HepG2 (cell line): ENCODE data around the gene CCDC70. TPM values are rescaled to one million over a fixed set of nuclear protein-coding genes. Genes with fewer than 3 reads are reported as not detected.

Experiments used
- ATF7-NPFF ChIP-seq: sonication (generic); formaldehyde crosslinking; IDR thresholded peaks from 2 replicates; pipeline ENCODE4 v1.8.1; 2023; ENCODE audit warnings: mild to moderate bottlenecking, low read depth, missing genetic modification reagents, moderate library complexity
- CHD4 ChIP-seq: fragments of 200-600 bp; sonication (generic); IDR thresholded peaks from 2 replicates; pipeline ENCODE4 v1.7.0; 2017; ENCODE audit warnings: mild to moderate bottlenecking, low read length, borderline replicate concordance
- GLI4 ChIP-seq: sonication (generic); formaldehyde crosslinking; IDR thresholded peaks from 2 replicates; pipeline ENCODE4 v1.5.1; 2020; ENCODE audit warnings: missing genetic modification reagents, mild to moderate bottlenecking, moderate library complexity, borderline replicate concordance
- KDM6A ChIP-seq: IDR thresholded peaks from 2 replicates; pipeline ENCODE4 v1.6.1; 2016; ENCODE audit warnings: low read depth
- KLF16 ChIP-seq, 2 experiments: sonication (generic) in 1 of 2; formaldehyde crosslinking in 1 of 2; IDR thresholded peaks; 2 replicates each; pipeline versions ENCODE4 v1.6.1 to v1.8.0; 2016 to 2023; ENCODE audit warnings: missing genetic modification reagents in 2 of 2, missing compliant biosample characterization in 1 of 2
- MXI1 ChIP-seq: IDR thresholded peaks from 3 replicates; pipeline ENCODE4 v1.6.1; 2012; ENCODE audit warnings: low read depth, low read length, inconsistent platforms, borderline replicate concordance
- NFIC ChIP-seq: IDR thresholded peaks from 2 replicates; pipeline ENCODE4 v1.6.1; 2012; ENCODE audit warnings: mild to moderate bottlenecking, low read length, inconsistent platforms
- PPARG ChIP-seq: conservative IDR thresholded peaks from 2 replicates; pipeline ENCODE4 v1.6.1; 2016; ENCODE audit warnings: missing biosample characterization, missing genetic modification reagents
- SIX1 ChIP-seq: sonication (generic); formaldehyde crosslinking; IDR thresholded peaks from 2 replicates; pipeline ENCODE4 v1.4.0; 2020; ENCODE audit warnings: missing genetic modification reagents, borderline replicate concordance
- TOPORS ChIP-seq: sonication (generic); formaldehyde crosslinking; IDR thresholded peaks from 2 replicates; pipeline ENCODE4 v1.8.0; 2023; ENCODE audit warnings: mild to moderate bottlenecking, missing genetic modification reagents
- XBP1 ChIP-seq: sonication (generic); formaldehyde crosslinking; IDR thresholded peaks from 2 replicates; pipeline ENCODE4 v1.5.0; 2020; ENCODE audit warnings: missing genetic modification reagents
- ZNF264 ChIP-seq: sonication (generic); formaldehyde crosslinking; IDR thresholded peaks from 2 replicates; pipeline ENCODE4 v1.4.0; 2020; ENCODE audit warnings: missing genetic modification reagents
- ZNF317 ChIP-seq: sonication (generic); formaldehyde crosslinking; IDR thresholded peaks from 2 replicates; pipeline ENCODE4 v1.5.0; 2020; ENCODE audit warnings: mild to moderate bottlenecking, missing genetic modification reagents
- ZNF501 ChIP-seq: sonication (generic); formaldehyde crosslinking; IDR thresholded peaks from 2 replicates; pipeline ENCODE4 v1.5.1; 2020; ENCODE audit warnings: mild to moderate bottlenecking, moderate library complexity, missing genetic modification reagents
- ZNF619 ChIP-seq: sonication (generic); formaldehyde crosslinking; IDR thresholded peaks from 2 replicates; pipeline ENCODE4 v1.4.0; 2020; ENCODE audit warnings: mild to moderate bottlenecking, missing genetic modification reagents
- ZNF878 ChIP-seq: sonication (generic); formaldehyde crosslinking; IDR thresholded peaks from 2 replicates; pipeline ENCODE4 v1.8.1; 2023; ENCODE audit warnings: mild to moderate bottlenecking, missing genetic modification reagents, moderate library complexity
- ZSCAN12 ChIP-seq: sonication (generic); formaldehyde crosslinking; IDR thresholded peaks from 2 replicates; pipeline ENCODE4 v1.9.0; 2021; ENCODE audit warnings: mild to moderate bottlenecking, missing genetic modification reagents
- ZSCAN21 ChIP-seq: sonication (generic); formaldehyde crosslinking; IDR thresholded peaks from 2 replicates; pipeline ENCODE4 v1.8.0; 2022; ENCODE audit warnings: mild to moderate bottlenecking, missing genetic modification reagents, moderate library complexity, borderline replicate concordance
- polyA plus RNA-seq, 8 experiments: library from polyadenylated mRNA; depleted of rRNA in 3 of 8; stranded (reverse) in 7 of 8; unstranded in 1 of 8; fragments of >200 nt; fragmentation: Illumina TruSeq in 4 of 8; extraction: Trizol in 4 of 8; gene quantifications; 2 replicates each; pipeline versions ENCODE4 v1.2.1 to v1.2.3, GENCODE V29; 2011 to 2016; ENCODE audit warnings: low read depth in 4 of 8, missing spikeins in 1 of 8, mixed read lengths in 1 of 8; ENCODE audit not compliant: insufficient read depth in 1 of 8
- total RNA-seq, 5 experiments: library from RNA; depleted of rRNA; stranded (reverse); fragments of >200 nt; fragmentation: Illumina TruSeq; extraction: Trizol; gene quantifications; 2 replicates each; pipeline ENCODE4 v1.2.3, GENCODE V29; 2016; ENCODE audit warnings: low read depth in 1 of 5
- TF ChIP-seq, protein P1 (sequence below): sonication (generic); formaldehyde crosslinking; IDR thresholded peaks from 2 replicates; pipeline ENCODE4 v1.4.0; 2020; ENCODE audit warnings: mild to moderate bottlenecking, missing genetic modification reagents, borderline replicate concordance
- TF ChIP-seq, protein P2 (sequence below): sonication (generic); formaldehyde crosslinking; IDR thresholded peaks from 2 replicates; pipeline ENCODE4 v1.8.0; 2022; ENCODE audit warnings: mild to moderate bottlenecking, missing genetic modification reagents
- TF ChIP-seq, protein P3 (sequence below): sonication (generic); formaldehyde crosslinking; IDR thresholded peaks from 2 replicates; pipeline ENCODE4 v1.5.0; 2020; ENCODE audit warnings: missing genetic modification reagents, mild to moderate bottlenecking, borderline replicate concordance
- TF ChIP-seq, protein P4 (sequence below): sonication (generic); formaldehyde crosslinking; IDR thresholded peaks from 2 replicates; pipeline ENCODE4 v1.4.0; 2020; ENCODE audit warnings: mild to moderate bottlenecking, missing genetic modification reagents, borderline replicate concordance

The CCDC70 gene
- total and polyA plus RNA-seq, 2 of the 13 experiments (the other 11 are each of a cell fraction or from before 2014, with no cell fraction given): 0.13 TPM; not detected in 1

DNA sequence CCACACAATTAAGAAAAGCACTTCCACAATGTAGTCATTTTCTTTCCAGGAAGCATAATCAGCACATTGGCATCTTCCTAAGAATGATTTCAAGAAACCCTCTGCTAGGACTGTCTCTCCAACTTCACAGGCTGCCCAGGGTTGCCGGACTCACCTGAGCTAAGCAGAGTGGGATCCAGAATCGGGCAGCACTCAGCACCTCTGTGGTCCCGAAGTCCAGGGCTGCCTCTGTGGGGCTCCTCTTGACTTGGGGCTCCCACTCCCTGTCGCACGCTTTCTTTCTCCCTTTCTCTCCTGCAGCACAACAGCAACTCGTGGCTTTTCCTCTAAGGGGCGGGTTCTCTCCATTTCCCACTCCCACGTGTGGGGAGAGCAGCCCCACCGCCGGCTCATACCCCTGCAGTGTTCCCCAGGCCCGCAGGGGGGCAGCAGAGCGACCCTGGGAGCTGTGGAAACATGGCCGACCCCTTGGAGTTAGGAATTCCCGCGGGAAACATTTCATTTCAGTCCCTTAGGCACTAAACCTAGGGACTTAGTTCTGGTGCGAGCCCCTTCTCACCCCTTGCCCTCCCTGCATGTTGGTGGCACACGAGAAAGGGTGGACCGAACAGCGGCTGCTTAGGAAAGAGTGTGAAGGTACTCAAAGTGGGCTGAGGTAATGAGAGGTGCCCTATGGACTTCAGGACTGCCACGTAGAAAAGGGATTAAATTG lies 16.8 kb upstream of the CCDC70 start, which contains the start of gene TMEM272 (continued):
- no peak for TF ChIP-seq KDM6A (CRISPR knock-in tag)
- TF ChIP-seq, protein P1, sequence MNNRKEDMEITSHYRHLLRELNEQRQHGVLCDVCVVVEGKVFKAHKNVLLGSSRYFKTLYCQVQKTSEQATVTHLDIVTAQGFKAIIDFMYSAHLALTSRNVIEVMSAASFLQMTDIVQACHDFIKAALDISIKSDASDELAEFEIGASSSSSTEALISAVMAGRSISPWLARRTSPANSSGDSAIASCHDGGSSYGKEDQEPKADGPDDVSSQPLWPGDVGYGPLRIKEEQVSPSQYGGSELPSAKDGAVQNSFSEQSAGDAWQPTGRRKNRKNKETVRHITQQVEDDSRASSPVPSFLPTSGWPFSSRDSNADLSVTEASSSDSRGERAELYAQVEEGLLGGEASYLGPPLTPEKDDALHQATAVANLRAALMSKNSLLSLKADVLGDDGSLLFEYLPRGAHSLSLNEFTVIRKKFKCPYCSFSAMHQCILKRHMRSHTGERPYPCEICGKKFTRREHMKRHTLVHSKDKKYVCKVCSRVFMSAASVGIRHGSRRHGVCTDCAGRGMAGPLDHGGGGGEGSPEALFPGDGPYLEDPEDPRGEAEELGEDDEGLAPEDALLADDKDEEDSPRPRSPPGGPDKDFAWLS (CRISPR knock-in tag): no peak
- no peak for TF ChIP-seq XBP1 (CRISPR knock-in tag)
- TF ChIP-seq ZSCAN21 (CRISPR knock-in tag): no peak
- no peak for TF ChIP-seq ATF7-NPFF (CRISPR knock-in tag)
- no peak for TF ChIP-seq CHD4
- TF ChIP-seq TOPORS (CRISPR knock-in tag): no peak
- TF ChIP-seq ZNF619 (CRISPR knock-in tag): no peak
- TF ChIP-seq NFIC: no peak
- no peak for TF ChIP-seq ZNF878 (CRISPR knock-in tag)
- TF ChIP-seq, protein P2, sequence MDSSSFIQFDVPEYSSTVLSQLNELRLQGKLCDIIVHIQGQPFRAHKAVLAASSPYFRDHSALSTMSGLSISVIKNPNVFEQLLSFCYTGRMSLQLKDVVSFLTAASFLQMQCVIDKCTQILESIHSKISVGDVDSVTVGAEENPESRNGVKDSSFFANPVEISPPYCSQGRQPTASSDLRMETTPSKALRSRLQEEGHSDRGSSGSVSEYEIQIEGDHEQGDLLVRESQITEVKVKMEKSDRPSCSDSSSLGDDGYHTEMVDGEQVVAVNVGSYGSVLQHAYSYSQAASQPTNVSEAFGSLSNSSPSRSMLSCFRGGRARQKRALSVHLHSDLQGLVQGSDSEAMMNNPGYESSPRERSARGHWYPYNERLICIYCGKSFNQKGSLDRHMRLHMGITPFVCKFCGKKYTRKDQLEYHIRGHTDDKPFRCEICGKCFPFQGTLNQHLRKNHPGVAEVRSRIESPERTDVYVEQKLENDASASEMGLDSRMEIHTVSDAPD (CRISPR knock-in tag): no peak
- TF ChIP-seq ZSCAN12 (CRISPR knock-in tag): no peak
- TF ChIP-seq, protein P3, sequence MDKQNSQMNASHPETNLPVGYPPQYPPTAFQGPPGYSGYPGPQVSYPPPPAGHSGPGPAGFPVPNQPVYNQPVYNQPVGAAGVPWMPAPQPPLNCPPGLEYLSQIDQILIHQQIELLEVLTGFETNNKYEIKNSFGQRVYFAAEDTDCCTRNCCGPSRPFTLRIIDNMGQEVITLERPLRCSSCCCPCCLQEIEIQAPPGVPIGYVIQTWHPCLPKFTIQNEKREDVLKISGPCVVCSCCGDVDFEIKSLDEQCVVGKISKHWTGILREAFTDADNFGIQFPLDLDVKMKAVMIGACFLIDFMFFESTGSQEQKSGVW: no peak
- TF ChIP-seq MXI1: 0 out of 3 replicates have a peak, but pooled peaks have one; percentile 18
- TF ChIP-seq SIX1: no peak
- TF ChIP-seq, protein P4, sequence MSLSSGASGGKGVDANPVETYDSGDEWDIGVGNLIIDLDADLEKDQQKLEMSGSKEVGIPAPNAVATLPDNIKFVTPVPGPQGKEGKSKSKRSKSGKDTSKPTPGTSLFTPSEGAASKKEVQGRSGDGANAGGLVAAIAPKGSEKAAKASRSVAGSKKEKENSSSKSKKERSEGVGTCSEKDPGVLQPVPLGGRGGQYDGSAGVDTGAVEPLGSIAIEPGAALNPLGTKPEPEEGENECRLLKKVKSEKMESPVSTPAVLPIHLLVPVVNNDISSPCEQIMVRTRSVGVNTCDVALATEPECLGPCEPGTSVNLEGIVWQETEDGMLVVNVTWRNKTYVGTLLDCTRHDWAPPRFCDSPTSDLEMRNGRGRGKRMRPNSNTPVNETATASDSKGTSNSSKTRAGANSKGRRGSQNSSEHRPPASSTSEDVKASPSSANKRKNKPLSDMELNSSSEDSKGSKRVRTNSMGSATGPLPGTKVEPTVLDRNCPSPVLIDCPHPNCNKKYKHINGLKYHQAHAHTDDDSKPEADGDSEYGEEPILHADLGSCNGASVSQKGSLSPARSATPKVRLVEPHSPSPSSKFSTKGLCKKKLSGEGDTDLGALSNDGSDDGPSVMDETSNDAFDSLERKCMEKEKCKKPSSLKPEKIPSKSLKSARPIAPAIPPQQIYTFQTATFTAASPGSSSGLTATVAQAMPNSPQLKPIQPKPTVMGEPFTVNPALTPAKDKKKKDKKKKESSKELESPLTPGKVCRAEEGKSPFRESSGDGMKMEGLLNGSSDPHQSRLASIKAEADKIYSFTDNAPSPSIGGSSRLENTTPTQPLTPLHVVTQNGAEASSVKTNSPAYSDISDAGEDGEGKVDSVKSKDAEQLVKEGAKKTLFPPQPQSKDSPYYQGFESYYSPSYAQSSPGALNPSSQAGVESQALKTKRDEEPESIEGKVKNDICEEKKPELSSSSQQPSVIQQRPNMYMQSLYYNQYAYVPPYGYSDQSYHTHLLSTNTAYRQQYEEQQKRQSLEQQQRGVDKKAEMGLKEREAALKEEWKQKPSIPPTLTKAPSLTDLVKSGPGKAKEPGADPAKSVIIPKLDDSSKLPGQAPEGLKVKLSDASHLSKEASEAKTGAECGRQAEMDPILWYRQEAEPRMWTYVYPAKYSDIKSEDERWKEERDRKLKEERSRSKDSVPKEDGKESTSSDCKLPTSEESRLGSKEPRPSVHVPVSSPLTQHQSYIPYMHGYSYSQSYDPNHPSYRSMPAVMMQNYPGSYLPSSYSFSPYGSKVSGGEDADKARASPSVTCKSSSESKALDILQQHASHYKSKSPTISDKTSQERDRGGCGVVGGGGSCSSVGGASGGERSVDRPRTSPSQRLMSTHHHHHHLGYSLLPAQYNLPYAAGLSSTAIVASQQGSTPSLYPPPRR: no peak
- TF ChIP-seq ZNF264: no peak
- no peak for TF ChIP-seq GLI4 (CRISPR knock-in tag)
- TF ChIP-seq PPARG (CRISPR knock-in tag): no peak
- TF ChIP-seq KLF16 (CRISPR knock-in tag; IDR thresholded peaks at IDR 0.05): no peak
- peak; percentile 31; the same call in 1 of the 2 replicates for TF ChIP-seq ZNF501 (CRISPR knock-in tag)
- no peak for TF ChIP-seq ZNF317
